SK-N-SH (cell line): ENCODE measurements around the gene FCER2. TPM values are rescaled to one million over a fixed set of nuclear protein-coding genes. Genes with fewer than 3 reads are reported as not detected.

Experiments
- CTCF ChIA-PET: fragments of 300-600, 350-600 bp; formaldehyde crosslinking; extraction: SDS; loops from one replicate; lab custom pipeline; 2021; lab: Yijun Ruan, JAX
- POLR2A ChIA-PET: fragments of 350-600 bp; sonication (Branson Sonifier 250); formaldehyde crosslinking; extraction: SDS; loops from one replicate; lab custom pipeline; 2020; ENCODE audit warnings: antibody characterized with exemption, inconsistent platforms; lab: Yijun Ruan, JAX
- DNase-seq: peaks from one replicate; pipeline ENCODE4 v3.0.0; 2012
- H2AFZ ChIP-seq: fragments of 200-600 bp; sonication (generic); 2 replicates; pipeline ENCODE4 v1.8.1; 2016; ENCODE audit warnings: antibody characterized with exemption, mild to moderate bottlenecking, low read depth
- H3F3A ChIP-seq: fragments of 200-600 bp; sonication (generic); replicated peaks from 2 replicates; pipeline ENCODE3; 2016; ENCODE audit warnings: antibody characterized with exemption, mild to moderate bottlenecking; ENCODE audit not compliant: insufficient read depth
- H3K27ac ChIP-seq, 2 experiments: fragments of 200-500 bp in 1 of 2; fragments of 200-600 bp in 1 of 2; sonication (Bioruptor generic) in 1 of 2; sonication (generic), shearing (Covaris generic) in 1 of 2; 2 replicates each; pipeline versions ENCODE4 v1.5.1 to v1.6.1; 2014 to 2016; ENCODE audit warnings: low read depth in 2 of 2, inconsistent platforms in 1 of 2, low read length in 1 of 2, mild to moderate bottlenecking in 1 of 2, mixed read lengths in 1 of 2
- H3K27me3 ChIP-seq: fragments of 200-600 bp; sonication (generic), shearing (Covaris generic); 2 replicates; pipeline ENCODE4 v1.6.1; 2016; ENCODE audit warnings: mixed run types; ENCODE audit not compliant: insufficient read depth
- H3K36me3 ChIP-seq, 2 experiments: fragments of 200-500 bp in 1 of 2; fragments of 200-600 bp in 1 of 2; sonication (Bioruptor generic) in 1 of 2; sonication (generic) in 1 of 2; replicated peaks in 1 of 2; 2 replicates each; pipeline versions ENCODE3 to v1.5.1; 2014 to 2016; ENCODE audit warnings: low read length in 1 of 2, mild to moderate bottlenecking in 1 of 2; ENCODE audit not compliant: insufficient read depth in 2 of 2, control insufficient read depth in 1 of 2
- H3K4me1 ChIP-seq, 2 experiments: fragments of 200-500 bp in 1 of 2; fragments of 200-600 bp in 1 of 2; sonication (Bioruptor generic) in 1 of 2; sonication (generic), shearing (Covaris generic) in 1 of 2; 2 replicates each; pipeline versions ENCODE4 v1.5.1 to v1.6.1; 2014 to 2016; ENCODE audit warnings: low read depth in 1 of 2, low read length in 1 of 2, mixed run types in 1 of 2; ENCODE audit not compliant: insufficient read depth in 2 of 2, control insufficient read depth in 1 of 2
- H3K4me2 ChIP-seq: fragments of 200-600 bp; sonication (generic), shearing (Covaris generic); 2 replicates; pipeline ENCODE4 v1.6.1; 2017; ENCODE audit warnings: mixed run types
- H3K4me3 ChIP-seq, 2 experiments: fragments of 200-500 bp in 1 of 2; fragments of 200-600 bp in 1 of 2; sonication (Bioruptor generic) in 1 of 2; sonication (generic), shearing (Covaris generic) in 1 of 2; 2 replicates each; pipeline versions ENCODE4 v1.5.1 to v1.8.1; 2014 to 2016; ENCODE audit warnings: low read depth in 2 of 2, inconsistent platforms in 1 of 2, low read length in 1 of 2, mild to moderate bottlenecking in 1 of 2, mixed read lengths in 1 of 2, moderate library complexity in 1 of 2
- H3K79me2 ChIP-seq: fragments of 200-600 bp; sonication (generic); 2 replicates; pipeline ENCODE4 v1.8.1; 2017; ENCODE audit warnings: mild to moderate bottlenecking; ENCODE audit not compliant: insufficient read depth
- H3K9ac ChIP-seq: fragments of 200-600 bp; sonication (generic); 2 replicates; pipeline ENCODE4 v1.6.1; 2017; ENCODE audit warnings: mixed run types
- H3K9me2 ChIP-seq: fragments of 200-600 bp; sonication (generic); 2 replicates; pipeline ENCODE4 v1.6.1; 2017; ENCODE audit warnings: mixed run types
- H3K9me3 ChIP-seq: fragments of 200-600 bp; sonication (generic); 2 replicates; pipeline ENCODE4 v1.6.1; 2017; ENCODE audit warnings: mixed run types, mild to moderate bottlenecking, moderate library complexity
- H4K20me1 ChIP-seq: fragments of 200-600 bp; sonication (generic); 2 replicates; pipeline ENCODE4 v1.6.1; 2017; ENCODE audit warnings: mild to moderate bottlenecking, mixed run types; ENCODE audit not compliant: insufficient read depth
- CHD2 ChIP-seq: fragments of 150-350 bp; IDR thresholded peaks from 2 replicates; pipeline ENCODE4 v1.6.1; 2018; ENCODE audit warnings: low read length; ENCODE audit not compliant: partially characterized antibody
- ELF1 ChIP-seq: IDR thresholded peaks from 2 replicates; pipeline ENCODE4 v1.4.0; 2012
- EP300 ChIP-seq, 2 experiments: IDR thresholded peaks; 2 replicates each; pipeline versions ENCODE4 v1.4.0 to v1.6.1; 2012; ENCODE audit warnings: borderline replicate concordance in 1 of 2, low read depth in 1 of 2, low read length in 1 of 2
- EZH2phosphoT487 ChIP-seq: fragments of 200-600 bp; sonication (generic); IDR thresholded peaks from 2 replicates; pipeline ENCODE4 v1.6.1; 2017; ENCODE audit warnings: low read depth, mixed run types, mild to moderate bottlenecking, antibody characterized with exemption, moderate library complexity, borderline replicate concordance
- FOXJ3 ChIP-seq: sonication (generic); formaldehyde crosslinking; IDR thresholded peaks from 2 replicates; pipeline ENCODE4 v1.5.1; 2020; ENCODE audit warnings: mild to moderate bottlenecking, missing genetic modification reagents
- GABPA ChIP-seq: IDR thresholded peaks from 2 replicates; pipeline ENCODE4 v1.4.0; 2012; ENCODE audit warnings: low read depth, mild to moderate bottlenecking
- GATA2 ChIP-seq: sonication (generic); formaldehyde crosslinking; IDR thresholded peaks from 2 replicates; pipeline ENCODE4 v1.5.0; 2020; ENCODE audit warnings: mild to moderate bottlenecking, missing genetic modification reagents
- MEF2A ChIP-seq: IDR thresholded peaks from 2 replicates; pipeline ENCODE4 v1.4.0; 2012; ENCODE audit warnings: low read depth, borderline replicate concordance
- MXI1 ChIP-seq: IDR thresholded peaks from 2 replicates; pipeline ENCODE4 v1.6.1; 2012; ENCODE audit warnings: mild to moderate bottlenecking, low read depth, low read length, improper control_type of control experiment
- RAD21 ChIP-seq: IDR thresholded peaks from 2 replicates; pipeline ENCODE4 v1.6.1; 2012; ENCODE audit warnings: mild to moderate bottlenecking, low read length
- RXRA ChIP-seq: IDR thresholded peaks from 2 replicates; pipeline ENCODE4 v1.4.0; 2012; ENCODE audit warnings: low read depth, mild to moderate bottlenecking, borderline replicate concordance
- SMC3 ChIP-seq: IDR thresholded peaks from 2 replicates; pipeline ENCODE4 v1.6.1; 2012; ENCODE audit warnings: low read depth, low read length, improper control_type of control experiment
- TAF1 ChIP-seq: IDR thresholded peaks from 2 replicates; pipeline ENCODE4 v1.6.1; 2012; ENCODE audit warnings: low read depth, mild to moderate bottlenecking, low read length, moderate library complexity, borderline replicate concordance
- TCF12 ChIP-seq: IDR thresholded peaks from 2 replicates; pipeline ENCODE4 v1.4.0; 2012
- YY1 ChIP-seq: IDR thresholded peaks from 2 replicates; pipeline ENCODE4 v1.4.0; 2012; ENCODE audit warnings: low read depth, mild to moderate bottlenecking
- WGBS: methylation state at CpG from one replicate; pipeline ENCODE4 v1.1.6; 2017; ENCODE audit warnings: low lambda C conversion rate; 5-methylcytosine and 5-hydroxymethylcytosine counted together
- polyA plus RNA-seq, 3 experiments: library from polyadenylated mRNA; depleted of rRNA; stranded (reverse); fragments of >200 nt; gene quantifications; 2 replicates each; pipeline ENCODE4 v1.2.3, GENCODE V29; 2012
- TF ChIP-seq, protein P1 (sequence below): IDR thresholded peaks from 2 replicates; pipeline ENCODE4; 2012
- TF ChIP-seq, protein P2 (sequence below): fragments of 150-350 bp; IDR thresholded peaks from 2 replicates; pipeline ENCODE4 v1.6.1; 2016; ENCODE audit warnings: mild to moderate bottlenecking, low read depth, low read length
- TF ChIP-seq, protein P3 (sequence below): IDR thresholded peaks from 2 replicates; pipeline ENCODE4 v1.4.0; 2012; ENCODE audit warnings: low read depth, borderline replicate concordance
- TF ChIP-seq, protein P4 (sequence below): fragments of 150-350 bp; IDR thresholded peaks from 2 replicates; pipeline ENCODE4 v1.6.1; 2017; ENCODE audit warnings: antibody characterized with exemption, low read length, low read depth, borderline replicate concordance

FCER2 gene
- polyA plus RNA-seq, 1 of the 3 experiments (the other 2 are of a cell fraction): not detected

DNA sequence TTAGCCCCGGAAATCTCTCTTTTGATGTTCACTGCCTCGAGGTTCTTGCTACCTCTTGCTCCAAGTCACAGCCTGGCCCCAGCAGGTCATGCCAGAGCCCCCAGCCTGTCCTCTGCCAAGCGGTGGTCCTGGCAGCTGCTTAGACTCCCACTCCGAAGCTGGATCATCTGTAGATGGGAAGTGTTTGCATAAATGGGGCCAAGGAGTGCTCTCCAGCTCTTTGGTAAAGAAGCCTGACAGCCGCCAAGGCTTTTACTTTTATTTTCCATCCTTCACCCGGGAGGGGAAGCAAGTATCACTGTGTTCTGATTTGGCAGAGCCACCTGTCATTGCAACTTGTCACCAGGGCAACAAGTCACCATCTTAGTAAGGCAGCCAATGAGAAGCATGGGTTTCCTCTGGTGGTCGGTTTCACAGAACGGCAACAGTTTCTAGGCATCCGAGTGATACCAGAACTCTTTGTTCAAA is 43.7 kb downstream of the FCER2 start:
- Histone ChIP-seq H4K20me1 (no peaks in the 10 kb centered on the region), H3K9ac (no peak overlapping the region), H3K36me3 (no peaks in the 10 kb centered on the region), H3K27me3 (peaks cover 27% of the 10 kb centered on the region), H3K4me3 (no peak overlapping the region), H3F3A (no peaks in the 10 kb centered on the region), H3K9me3 (no peaks in the 10 kb centered on the region), H3K4me2 (no peak overlapping the region), H2AFZ (no peak overlapping the region; the same call in 1 of the 2 replicates), H3K4me1 (no peaks in the 10 kb centered on the region), H3K79me2 (no peaks in the 10 kb centered on the region), H3K27ac (no peak overlapping the region), H3K9me2 (no peaks in the 10 kb centered on the region)
- ChIA-PET CTCF (interaction anchor here (1.7 to 2.9 kb wide), 2 partner anchors 23 to 142 kb away, joined by 8 to 13 read pairs; partner anchors contain the start of gene TRAPPC5), POLR2A (no interaction called here)
- TF ChIP-seq ELF1 (no peak), RXRA (no peak)
- DNase-seq: no peak
- 6% methylated on average over 7 of the region's 9 CpGs for WGBS

DNA sequence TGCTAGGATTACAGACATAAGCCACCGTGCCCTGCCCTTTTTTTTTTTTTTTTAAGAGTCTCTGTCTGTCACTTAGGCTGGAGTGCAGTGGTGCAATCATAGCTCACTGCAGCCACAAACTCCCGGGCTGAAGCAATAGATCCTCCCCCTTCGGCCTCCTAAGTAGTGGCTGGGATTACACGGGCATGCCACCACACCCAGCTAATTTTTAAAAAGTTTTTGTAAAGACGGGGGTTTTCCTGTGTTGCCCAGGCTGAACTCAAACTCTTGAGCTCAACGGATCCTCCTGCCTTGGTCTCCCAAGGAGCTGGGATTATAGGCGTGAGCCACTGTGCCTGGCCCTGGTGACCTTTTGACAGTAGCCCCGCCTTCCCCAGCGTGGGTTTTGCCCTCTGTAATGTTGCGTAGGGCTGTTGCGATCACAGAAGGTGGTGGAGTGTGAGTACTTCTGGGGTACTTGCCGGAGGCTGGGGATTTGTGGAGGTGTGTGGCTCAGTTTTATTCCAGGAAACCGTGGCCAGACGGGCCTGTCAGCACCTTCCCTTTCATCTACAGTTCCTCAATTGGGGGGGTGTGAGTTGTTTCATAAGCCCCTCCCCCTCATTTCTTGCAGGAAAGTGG is 44.7 kb downstream of the FCER2 start:
- no peaks in the 10 kb centered on the region for H3F3A ChIP-seq
- WGBS: 40% methylated on average over 11 of the region's 14 CpGs
- ChIA-PET CTCF (interaction anchor here (0.6 to 3.6 kb wide), 6 partner anchors 12 to 509 kb away, joined by 3 to 17 read pairs (median 6); partner anchors contain the start of gene TRAPPC5), POLR2A (no interaction called here)
- no peaks in the 10 kb centered on the region for H3K79me2 ChIP-seq
- no peak overlapping the region for H3K4me2 ChIP-seq
- TF ChIP-seq, protein P1, sequence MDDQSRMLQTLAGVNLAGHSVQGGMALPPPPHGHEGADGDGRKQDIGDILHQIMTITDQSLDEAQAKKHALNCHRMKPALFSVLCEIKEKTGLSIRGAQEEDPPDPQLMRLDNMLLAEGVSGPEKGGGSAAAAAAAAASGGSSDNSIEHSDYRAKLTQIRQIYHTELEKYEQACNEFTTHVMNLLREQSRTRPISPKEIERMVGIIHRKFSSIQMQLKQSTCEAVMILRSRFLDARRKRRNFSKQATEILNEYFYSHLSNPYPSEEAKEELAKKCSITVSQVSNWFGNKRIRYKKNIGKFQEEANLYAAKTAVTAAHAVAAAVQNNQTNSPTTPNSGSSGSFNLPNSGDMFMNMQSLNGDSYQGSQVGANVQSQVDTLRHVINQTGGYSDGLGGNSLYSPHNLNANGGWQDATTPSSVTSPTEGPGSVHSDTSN: no peak
- TF ChIP-seq GABPA (no peak), TAF1 (no peak), YY1 (no peak), ELF1 (no peak), CHD2 (no peak), EP300 (IDR thresholded peaks at IDR 0.05; ENCODE audit: borderline replicate concordance in 1 of 2, low read depth in 1 of 2, low read length in 1 of 2) (no peak), MEF2A (no peak), MXI1 (no peak), TCF12 (no peak), SMC3 (no peak), FOXJ3 (CRISPR knock-in tag) (no peak), EZH2phosphoT487 (no peak), RAD21 (no peak), RXRA (no peak), GATA2 (no peak)
- TF ChIP-seq, protein P2, sequence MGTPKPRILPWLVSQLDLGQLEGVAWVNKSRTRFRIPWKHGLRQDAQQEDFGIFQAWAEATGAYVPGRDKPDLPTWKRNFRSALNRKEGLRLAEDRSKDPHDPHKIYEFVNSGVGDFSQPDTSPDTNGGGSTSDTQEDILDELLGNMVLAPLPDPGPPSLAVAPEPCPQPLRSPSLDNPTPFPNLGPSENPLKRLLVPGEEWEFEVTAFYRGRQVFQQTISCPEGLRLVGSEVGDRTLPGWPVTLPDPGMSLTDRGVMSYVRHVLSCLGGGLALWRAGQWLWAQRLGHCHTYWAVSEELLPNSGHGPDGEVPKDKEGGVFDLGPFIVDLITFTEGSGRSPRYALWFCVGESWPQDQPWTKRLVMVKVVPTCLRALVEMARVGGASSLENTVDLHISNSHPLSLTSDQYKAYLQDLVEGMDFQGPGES: no peak
- TF ChIP-seq, protein P3, sequence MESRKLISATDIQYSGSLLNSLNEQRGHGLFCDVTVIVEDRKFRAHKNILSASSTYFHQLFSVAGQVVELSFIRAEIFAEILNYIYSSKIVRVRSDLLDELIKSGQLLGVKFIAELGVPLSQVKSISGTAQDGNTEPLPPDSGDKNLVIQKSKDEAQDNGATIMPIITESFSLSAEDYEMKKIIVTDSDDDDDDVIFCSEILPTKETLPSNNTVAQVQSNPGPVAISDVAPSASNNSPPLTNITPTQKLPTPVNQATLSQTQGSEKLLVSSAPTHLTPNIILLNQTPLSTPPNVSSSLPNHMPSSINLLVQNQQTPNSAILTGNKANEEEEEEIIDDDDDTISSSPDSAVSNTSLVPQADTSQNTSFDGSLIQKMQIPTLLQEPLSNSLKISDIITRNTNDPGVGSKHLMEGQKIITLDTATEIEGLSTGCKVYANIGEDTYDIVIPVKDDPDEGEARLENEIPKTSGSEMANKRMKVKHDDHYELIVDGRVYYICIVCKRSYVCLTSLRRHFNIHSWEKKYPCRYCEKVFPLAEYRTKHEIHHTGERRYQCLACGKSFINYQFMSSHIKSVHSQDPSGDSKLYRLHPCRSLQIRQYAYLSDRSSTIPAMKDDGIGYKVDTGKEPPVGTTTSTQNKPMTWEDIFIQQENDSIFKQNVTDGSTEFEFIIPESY: no peak
- TF ChIP-seq, protein P4, sequence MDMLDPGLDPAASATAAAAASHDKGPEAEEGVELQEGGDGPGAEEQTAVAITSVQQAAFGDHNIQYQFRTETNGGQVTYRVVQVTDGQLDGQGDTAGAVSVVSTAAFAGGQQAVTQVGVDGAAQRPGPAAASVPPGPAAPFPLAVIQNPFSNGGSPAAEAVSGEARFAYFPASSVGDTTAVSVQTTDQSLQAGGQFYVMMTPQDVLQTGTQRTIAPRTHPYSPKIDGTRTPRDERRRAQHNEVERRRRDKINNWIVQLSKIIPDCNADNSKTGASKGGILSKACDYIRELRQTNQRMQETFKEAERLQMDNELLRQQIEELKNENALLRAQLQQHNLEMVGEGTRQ: no peak
- H3K4me3 ChIP-seq: no peak overlapping the region
- H3K27me3 ChIP-seq: peaks cover 17% of the 10 kb centered on the region
- H3K9me3 ChIP-seq: no peaks in the 10 kb centered on the region
- no peaks in the 10 kb centered on the region for H4K20me1 ChIP-seq
- H3K36me3 ChIP-seq: no peaks in the 10 kb centered on the region
- no peak overlapping the region for H2AFZ ChIP-seq
- no peaks in the 10 kb centered on the region for H3K9me2 ChIP-seq
- no peak overlapping the region for H3K9ac ChIP-seq
- H3K27ac ChIP-seq: no peak overlapping the region
- peaks cover 0 to 2% of the 10 kb centered on the region in 2 experiments; a peak in 1 of 4 replicates for H3K4me1 ChIP-seq
- DNase-seq: no peak
